GM19397 (cell line): ENCODE results near the gene PNKD.

Source experiments
- ATAC-seq: cut with Tn5 transposase; IDR thresholded peaks from one replicate; pipeline ENCODE4 v1.9.1; 2021; ENCODE audit warnings: mild to moderate bottlenecking, moderate library complexity; ENCODE audit not compliant: unreplicated experiment

PNKD gene, protein sequence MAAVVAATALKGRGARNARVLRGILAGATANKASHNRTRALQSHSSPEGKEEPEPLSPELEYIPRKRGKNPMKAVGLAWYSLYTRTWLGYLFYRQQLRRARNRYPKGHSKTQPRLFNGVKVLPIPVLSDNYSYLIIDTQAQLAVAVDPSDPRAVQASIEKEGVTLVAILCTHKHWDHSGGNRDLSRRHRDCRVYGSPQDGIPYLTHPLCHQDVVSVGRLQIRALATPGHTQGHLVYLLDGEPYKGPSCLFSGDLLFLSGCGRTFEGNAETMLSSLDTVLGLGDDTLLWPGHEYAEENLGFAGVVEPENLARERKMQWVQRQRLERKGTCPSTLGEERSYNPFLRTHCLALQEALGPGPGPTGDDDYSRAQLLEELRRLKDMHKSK

DNA sequence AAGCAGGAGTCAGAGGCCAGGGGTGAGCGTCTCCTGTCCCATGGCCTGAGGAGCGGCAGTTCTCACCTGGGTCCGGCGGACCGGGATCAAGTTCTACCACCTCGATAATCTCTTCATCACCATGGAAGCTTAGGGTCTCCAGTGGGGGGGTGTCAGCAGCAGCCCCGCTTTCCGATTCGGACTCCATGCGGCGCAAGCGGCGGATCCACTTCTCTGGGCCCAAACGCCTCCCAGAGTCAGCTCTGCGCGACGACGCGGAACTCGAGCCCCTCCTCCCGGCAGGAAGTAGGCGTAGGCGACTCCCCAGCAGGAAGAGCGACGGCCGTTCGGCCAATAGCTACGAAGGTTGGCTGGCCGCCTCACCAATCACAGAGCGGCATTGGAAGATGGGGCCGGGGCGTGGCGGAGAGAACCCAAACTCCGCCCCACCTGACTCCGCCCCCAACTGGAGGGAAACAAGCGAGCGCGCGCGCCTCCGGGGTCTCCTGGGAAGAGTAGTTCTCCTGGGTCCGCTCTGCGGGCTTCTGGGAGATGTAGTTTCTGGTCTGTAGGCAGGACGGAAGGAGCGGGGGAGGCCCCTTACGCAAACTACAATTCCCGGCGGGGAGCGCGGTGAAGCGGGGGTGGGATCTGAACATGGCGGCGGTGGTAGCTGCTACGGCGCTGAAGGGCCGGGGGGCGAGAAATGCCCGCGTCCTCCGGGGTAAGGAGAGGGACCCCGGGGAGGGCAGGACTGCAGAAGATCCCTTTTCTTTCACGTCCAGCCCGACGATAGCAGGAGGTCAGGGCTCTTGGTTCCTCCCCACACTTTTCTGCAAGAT is at the start of gene PNKD, which contains the start of gene AAMP:
TSS of gene PNKD (plus strand) at position 620 of the 821 bp plus-strand sequence. CDS start at position 637, 17 bp downstream.
TSS of gene AAMP (minus strand) at position 238 of the 821 bp plus-strand sequence. CDS start at position 187, 51 bp downstream.
- ATAC-seq, result peak; percentile 91

DNA sequence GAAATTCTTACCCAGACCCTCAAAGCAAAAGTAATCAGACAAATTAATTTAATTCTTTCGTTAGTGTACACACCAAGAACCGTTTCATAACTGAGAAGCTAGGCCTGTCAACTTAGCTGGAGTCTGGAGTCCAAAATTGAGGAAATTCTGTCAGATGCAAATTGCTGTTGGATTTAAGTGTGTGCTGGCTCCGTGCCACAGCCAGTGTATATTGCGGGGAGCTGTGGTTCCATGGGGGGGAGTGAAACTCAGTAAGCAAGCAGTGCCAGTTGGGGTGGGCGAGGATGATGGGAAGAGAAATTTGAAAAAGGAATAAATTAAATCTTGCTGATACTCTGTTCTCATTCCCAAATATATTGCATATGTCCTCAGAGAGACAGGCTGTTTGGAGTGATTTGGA is 49.3 kb upstream of the PNKD start:
- ATAC-seq, result no peak

- ATAC-seq, result no peak
These were observed 47.3 kb upstream of the PNKD start for GRCh38 chr2:218223046-218223445.

- no peak for ATAC-seq
These were observed 46.1 kb upstream of the PNKD start for GRCh38 chr2:218224186-218224585.

DNA sequence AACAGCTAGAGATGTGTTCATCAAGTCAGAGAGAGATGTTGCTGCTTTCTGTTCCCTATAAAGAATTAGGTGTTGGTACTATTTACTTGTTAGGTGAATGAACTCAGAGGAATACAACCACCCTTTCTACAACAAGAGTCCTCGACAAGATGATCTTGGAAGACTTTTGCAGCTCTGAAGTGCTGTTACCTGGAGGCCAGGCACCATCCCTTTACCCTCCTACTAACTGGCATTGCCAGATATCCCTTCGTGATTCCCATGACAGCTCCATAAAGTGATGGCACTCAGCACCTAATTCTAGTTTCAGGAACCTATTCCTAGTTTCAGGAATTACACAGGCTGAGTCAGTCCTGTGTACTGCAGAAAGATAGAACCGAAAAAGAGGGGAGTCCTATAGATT is 43.4 kb upstream of the PNKD start:
- ATAC-seq, result no peak

DNA sequence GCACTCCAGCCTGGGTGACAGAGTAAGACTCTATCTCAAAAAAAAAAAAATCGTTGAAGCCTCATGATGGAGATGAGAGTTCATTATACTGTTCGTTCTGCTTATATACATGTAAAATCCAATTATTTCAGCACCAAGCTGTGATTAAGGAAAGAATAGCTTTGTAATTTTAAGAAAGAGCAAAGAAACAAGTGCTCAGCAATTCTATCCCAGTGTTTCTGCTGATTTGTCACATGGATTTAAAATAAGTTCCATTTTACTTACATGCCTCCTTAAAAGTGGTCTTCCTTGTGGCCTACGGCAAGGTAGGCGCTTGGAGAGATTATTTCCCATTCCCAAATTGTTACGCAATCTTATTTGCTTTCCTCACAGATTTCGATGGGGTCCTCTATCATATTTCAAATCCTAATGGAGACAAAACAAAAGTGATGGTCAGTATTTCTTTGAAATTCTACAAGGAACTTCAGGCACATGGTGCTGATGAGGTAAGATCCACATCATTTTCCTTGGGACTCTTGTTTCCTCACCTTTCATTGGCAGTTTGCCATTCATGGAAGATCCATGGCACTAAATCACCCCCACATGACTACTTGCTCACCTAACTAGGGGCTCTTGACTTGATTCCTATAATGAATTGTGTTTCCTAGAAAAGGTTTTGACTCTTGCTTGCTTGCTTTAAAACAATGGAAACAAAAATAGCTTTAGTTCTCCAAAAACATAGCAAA is 41.8 kb upstream of the PNKD start:
- no peak for ATAC-seq

GRCh38 chr2:218229239-218229638 is 41.1 kb upstream of the PNKD start:
- peak; percentile 69 for ATAC-seq

GRCh38 chr2:218229851-218230250 is 40.5 kb upstream of the PNKD start:
- ATAC-seq, result no peak

DNA sequence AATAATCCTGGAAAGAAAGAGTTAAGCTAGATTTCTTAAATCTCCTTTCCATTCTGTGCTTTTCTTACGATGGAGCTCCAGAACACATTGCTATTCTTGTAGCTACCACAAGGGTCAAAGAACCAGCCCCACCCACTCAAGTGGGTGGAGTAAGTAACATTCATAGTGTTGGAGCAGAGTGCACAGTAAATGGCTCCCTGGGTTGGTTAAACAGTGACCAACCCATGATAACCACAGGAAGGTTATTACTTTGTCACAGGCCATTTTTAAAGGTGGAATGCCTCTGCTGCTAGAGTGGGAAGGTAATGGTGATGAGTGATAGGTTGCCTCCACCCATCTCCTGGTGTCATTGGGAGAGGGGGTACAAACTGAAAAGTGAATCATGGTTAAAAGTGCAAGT is 39.4 kb upstream of the PNKD start:
- no peak for ATAC-seq

- no peak for ATAC-seq
These were observed 36.8 kb upstream of the PNKD start for GRCh38 chr2:218233543-218233942.

DNA sequence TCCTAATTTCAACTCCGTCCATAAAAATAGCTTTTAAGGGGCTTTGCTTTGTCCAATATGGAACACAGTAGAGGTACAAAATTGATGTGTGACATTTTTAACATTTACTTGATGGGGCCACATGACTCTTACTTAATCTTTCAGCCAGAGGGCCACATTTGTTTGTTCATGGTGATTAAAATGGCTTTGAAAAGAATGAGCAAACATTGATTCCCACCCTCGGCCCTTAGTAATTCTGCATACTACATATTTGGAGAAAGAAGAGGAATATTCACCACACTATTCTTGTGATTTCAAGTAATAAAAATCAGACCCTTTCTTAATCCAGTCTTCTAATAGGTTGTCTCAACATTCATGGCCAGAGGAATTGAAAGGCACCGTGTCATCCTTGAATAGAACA is 35.8 kb upstream of the PNKD start:
- ATAC-seq, result no peak

GRCh38 chr2:218235017-218235416 is 35.3 kb upstream of the PNKD start:
- no peak for ATAC-seq

DNA sequence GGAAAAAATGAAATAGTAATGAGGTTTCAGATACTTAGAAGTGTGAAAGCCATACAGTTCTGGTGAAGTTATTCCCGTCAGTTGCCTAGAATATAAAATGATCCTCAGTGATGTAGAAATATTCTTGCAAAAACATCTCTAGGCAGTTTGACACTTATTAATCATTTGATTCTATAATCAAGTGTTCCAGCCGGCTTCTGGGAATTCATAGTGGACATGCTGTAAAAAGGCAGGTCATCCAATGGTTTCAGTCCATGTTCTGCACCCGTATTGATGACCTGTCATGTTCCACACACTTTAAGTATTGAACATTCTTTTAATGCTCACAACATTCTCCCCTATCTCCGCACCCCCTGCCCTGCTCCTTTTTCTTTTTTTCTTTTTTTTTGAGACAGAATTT is 33.5 kb upstream of the PNKD start:
- ATAC-seq, result no peak

GRCh38 chr2:218238887-218239286 is 31.4 kb upstream of the PNKD start:
- ATAC-seq, result no peak

DNA sequence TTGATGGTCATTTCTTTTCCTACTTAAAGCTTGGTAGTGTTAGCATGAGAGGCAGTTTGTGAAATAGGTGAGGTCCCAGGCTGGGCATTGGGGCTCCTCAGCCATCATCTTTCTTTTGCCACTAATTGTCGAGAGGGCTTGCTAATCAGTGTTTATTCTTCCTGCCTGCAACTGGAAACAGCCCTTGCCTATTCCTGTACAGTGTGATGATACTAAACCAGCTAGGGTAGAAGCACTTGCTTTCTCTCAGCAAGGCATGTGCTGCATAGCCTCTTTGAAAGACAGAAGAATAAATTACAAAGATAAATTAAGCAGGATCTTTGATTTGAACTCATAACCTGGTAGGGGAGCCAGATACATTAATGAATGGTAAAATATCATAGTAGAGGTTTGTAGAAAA is 26.1 kb upstream of the PNKD start:
- ATAC-seq, result no peak

- no peak for ATAC-seq
These were observed 25.7 kb upstream of the PNKD start for GRCh38 chr2:218244665-218245064.

GRCh38 chr2:218245214-218245613 is 25.1 kb upstream of the PNKD start:
- ATAC-seq, result no peak

DNA sequence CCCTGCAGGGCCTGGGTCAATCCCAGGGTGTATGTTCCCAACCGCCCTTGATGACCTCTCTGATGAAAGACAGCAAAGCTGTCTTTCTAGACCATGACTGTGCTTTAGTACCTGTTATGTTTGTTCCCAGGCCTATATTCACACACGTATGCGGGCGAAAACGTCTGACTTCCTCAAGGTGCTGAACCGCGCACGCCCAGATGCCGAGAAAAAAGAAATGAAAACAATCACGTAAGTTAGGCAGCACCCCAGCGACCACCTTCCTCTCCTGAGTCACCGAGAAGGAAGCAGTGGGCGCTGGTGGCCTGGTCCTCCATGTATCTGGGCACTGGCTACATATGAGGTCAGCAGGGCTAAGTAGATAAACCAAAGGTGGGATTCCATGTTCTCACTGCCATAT is 20.6 kb upstream of the PNKD start:
- no peak for ATAC-seq

DNA sequence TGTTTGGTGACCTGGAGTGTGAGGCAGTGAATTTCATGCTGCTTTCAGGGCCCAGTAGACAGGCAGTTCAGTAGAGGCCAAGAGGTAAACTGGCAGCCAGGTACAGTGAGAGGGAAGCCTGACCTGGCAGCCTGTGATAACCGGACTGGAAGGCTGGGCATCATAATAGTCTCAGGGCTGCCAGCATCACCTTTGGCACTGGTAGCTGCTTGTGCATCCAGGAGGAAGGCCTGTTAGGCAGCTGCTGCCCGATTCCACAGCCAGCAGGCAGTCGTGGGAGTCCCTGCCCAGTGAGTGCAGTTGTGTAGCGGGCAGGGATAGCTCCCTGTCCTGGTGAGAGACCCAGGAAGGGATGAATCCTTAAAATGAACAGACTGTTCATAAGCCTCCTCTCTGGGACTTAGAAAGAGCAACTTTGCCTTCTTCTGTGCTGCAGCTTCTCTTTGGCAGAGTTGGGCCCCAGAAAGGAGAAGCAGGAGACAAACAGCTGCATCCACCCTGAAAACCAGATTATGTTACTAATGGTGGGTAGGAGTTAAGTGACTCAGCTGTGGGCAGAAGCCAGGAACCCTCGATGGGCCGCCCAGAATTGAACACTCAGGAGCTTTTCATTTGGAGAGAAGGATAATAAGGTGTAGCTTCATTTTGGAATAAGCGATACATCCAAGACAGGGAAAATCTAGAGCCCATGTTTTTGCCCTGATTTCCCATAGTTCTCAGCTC is 17.6 kb upstream of the PNKD start:
- no peak for ATAC-seq

GRCh38 chr2:218253232-218253625 is 17.1 kb upstream of the PNKD start:
- ATAC-seq, result no peak

- ATAC-seq, result no peak
These were observed 14.9 kb upstream of the PNKD start for GRCh38 chr2:218255446-218255845.
